HepG2 (cell line): ENCODE measurements around the gene EOLA2. TPM values are rescaled to one million over a fixed set of nuclear protein-coding genes. Genes with fewer than 3 reads are reported as not detected.

Experiments used
- KLF13 ChIP-seq: sonication (generic); formaldehyde crosslinking; IDR thresholded peaks from 2 replicates; pipeline ENCODE4 v1.4.0; 2020; ENCODE audit warnings: mild to moderate bottlenecking, missing genetic modification reagents
- KLF16 ChIP-seq, 2 experiments: sonication (generic) in 1 of 2; formaldehyde crosslinking in 1 of 2; IDR thresholded peaks; 2 replicates each; pipeline versions ENCODE4 v1.6.1 to v1.8.0; 2016 to 2023; ENCODE audit warnings: missing genetic modification reagents in 2 of 2, missing compliant biosample characterization in 1 of 2
- LRRFIP1 ChIP-seq: sonication (generic); formaldehyde crosslinking; conservative IDR thresholded peaks from 2 replicates; pipeline ENCODE4 v1.4.0; 2020; ENCODE audit warnings: missing genetic modification reagents
- MAZ ChIP-seq, 2 experiments: sonication (generic) in 1 of 2; formaldehyde crosslinking in 1 of 2; IDR thresholded peaks; 2 replicates each; pipeline versions ENCODE4 v1.5.0 to v1.6.1; 2012 to 2020; ENCODE audit warnings: low read depth in 2 of 2, mild to moderate bottlenecking in 2 of 2, borderline replicate concordance in 1 of 2, improper control_type of control experiment in 1 of 2, low read length in 1 of 2, missing genetic modification reagents in 1 of 2, moderate library complexity in 1 of 2
- MEF2D ChIP-seq: sonication (generic); formaldehyde crosslinking; IDR thresholded peaks from 2 replicates; pipeline ENCODE4 v1.5.1; 2020; ENCODE audit warnings: mild to moderate bottlenecking, missing genetic modification reagents
- PATZ1 ChIP-seq: sonication (generic); formaldehyde crosslinking; IDR thresholded peaks from 2 replicates; pipeline ENCODE4 v1.4.0; 2020; ENCODE audit warnings: missing genetic modification reagents
- SMAD9 ChIP-seq: sonication (generic); formaldehyde crosslinking; IDR thresholded peaks from 2 replicates; pipeline ENCODE4 v1.5.1; 2020; ENCODE audit warnings: mild to moderate bottlenecking, missing genetic modification reagents
- TCF7 ChIP-seq: sonication (generic); IDR thresholded peaks from 2 replicates; pipeline ENCODE4 v1.6.1; 2016; ENCODE audit warnings: antibody characterized with exemption, low read depth
- TEAD3 ChIP-seq: optimal IDR thresholded peaks from 2 replicates; pipeline ENCODE3; 2016; ENCODE audit warnings: borderline replicate concordance
- ZBTB20 ChIP-seq: sonication (generic); formaldehyde crosslinking; IDR thresholded peaks from 2 replicates; pipeline ENCODE4 v1.8.1; 2023; ENCODE audit warnings: missing genetic modification reagents, low read depth, mild to moderate bottlenecking, borderline replicate concordance
- ZNF253 ChIP-seq: sonication (generic); formaldehyde crosslinking; IDR thresholded peaks from 2 replicates; pipeline ENCODE4 v1.8.0; 2022; ENCODE audit warnings: mild to moderate bottlenecking, missing genetic modification reagents, borderline replicate concordance
- ZNF256 ChIP-seq: sonication (generic); formaldehyde crosslinking; conservative IDR thresholded peaks from 2 replicates; pipeline ENCODE4 v1.4.0; 2020; ENCODE audit warnings: missing genetic modification reagents
- ZNF530 ChIP-seq: sonication (generic); formaldehyde crosslinking; IDR thresholded peaks from 2 replicates; pipeline ENCODE4 v1.5.0; 2020; ENCODE audit warnings: low read depth, mild to moderate bottlenecking, missing genetic modification reagents
- ZNF589 ChIP-seq: sonication (generic); formaldehyde crosslinking; conservative IDR thresholded peaks from 2 replicates; pipeline ENCODE4 v1.8.0; 2022; ENCODE audit warnings: mild to moderate bottlenecking, moderate library complexity, missing genetic modification reagents
- ZNF766 ChIP-seq: sonication (generic); formaldehyde crosslinking; IDR thresholded peaks from 2 replicates; pipeline ENCODE4 v1.5.0; 2020; ENCODE audit warnings: missing genetic modification reagents, borderline replicate concordance
- ZNF878 ChIP-seq: sonication (generic); formaldehyde crosslinking; IDR thresholded peaks from 2 replicates; pipeline ENCODE4 v1.8.1; 2023; ENCODE audit warnings: mild to moderate bottlenecking, missing genetic modification reagents, moderate library complexity
- ZSCAN22 ChIP-seq: sonication (generic); formaldehyde crosslinking; IDR thresholded peaks from 2 replicates; pipeline ENCODE4 v1.4.0; 2020; ENCODE audit warnings: mild to moderate bottlenecking, missing genetic modification reagents
- polyA plus RNA-seq, 8 experiments: library from polyadenylated mRNA; depleted of rRNA in 3 of 8; stranded (reverse) in 7 of 8; unstranded in 1 of 8; fragments of >200 nt; fragmentation: Illumina TruSeq in 4 of 8; extraction: Trizol in 4 of 8; gene quantifications; 2 replicates each; pipeline versions ENCODE4 v1.2.1 to v1.2.3, GENCODE V29; 2011 to 2016; ENCODE audit warnings: low read depth in 4 of 8, missing spikeins in 1 of 8, mixed read lengths in 1 of 8; ENCODE audit not compliant: insufficient read depth in 1 of 8
- total RNA-seq, 5 experiments: library from RNA; depleted of rRNA; stranded (reverse); fragments of >200 nt; fragmentation: Illumina TruSeq; extraction: Trizol; gene quantifications; 2 replicates each; pipeline ENCODE4 v1.2.3, GENCODE V29; 2016; ENCODE audit warnings: low read depth in 1 of 5
- TF ChIP-seq, protein P1 (sequence below): sonication (generic); formaldehyde crosslinking; IDR thresholded peaks from 2 replicates; pipeline ENCODE4 v1.8.0; 2022; ENCODE audit warnings: low read depth, missing genetic modification reagents
- TF ChIP-seq, protein P2 (sequence below): IDR thresholded peaks from 2 replicates; pipeline ENCODE4 v1.4.0; 2020; ENCODE audit warnings: mild to moderate bottlenecking, missing genetic modification reagents

Gene EOLA2
- total and polyA plus RNA-seq, 2 of the 13 experiments (the other 11 are each of a cell fraction or from before 2014, with no cell fraction given) = 20.4 to 22.0 TPM

DNA sequence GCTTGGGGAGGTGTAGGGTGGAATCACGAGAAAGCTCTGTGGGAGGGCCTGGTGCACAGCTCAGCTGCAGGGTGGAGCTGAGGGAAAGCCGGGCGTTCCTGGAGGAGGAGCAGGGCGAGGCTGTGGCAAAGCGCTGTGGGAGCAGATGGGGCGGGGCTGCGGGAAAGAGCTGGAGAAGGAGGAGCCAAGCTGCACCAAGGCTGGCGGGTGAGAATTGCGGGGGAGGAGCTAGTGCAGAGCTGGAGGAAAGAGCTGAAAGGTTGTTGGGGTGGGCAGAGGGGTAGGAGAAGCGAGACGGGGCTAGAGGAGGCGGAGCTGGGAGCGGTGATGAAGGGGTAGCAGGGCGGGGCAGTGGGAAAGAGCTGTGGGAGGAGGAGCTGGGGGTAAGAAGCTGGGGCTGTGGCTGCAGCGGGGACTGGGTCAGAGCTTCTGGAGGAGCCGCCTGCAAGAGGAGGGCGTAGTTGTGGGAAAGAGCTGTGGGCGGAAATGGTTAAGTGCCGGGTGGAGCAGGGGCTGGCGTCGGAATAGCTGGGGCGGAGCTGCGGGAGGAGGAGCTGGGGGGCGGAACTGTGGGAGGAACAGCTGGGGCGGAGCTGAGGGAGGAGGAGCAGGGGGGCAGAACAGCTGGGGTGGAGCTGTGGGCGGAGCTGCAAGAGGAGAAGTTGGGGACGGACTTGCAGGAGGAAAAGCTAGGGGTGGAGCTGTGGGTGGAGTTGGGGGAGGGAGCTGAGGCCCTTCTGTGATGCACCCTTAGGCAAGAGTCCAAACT is 1.8 kb upstream of the EOLA2 start (continued):
- TF ChIP-seq TEAD3 (CRISPR knock-in tag) (no peak), PATZ1 (peak; percentile 48; the same call in 1 of the 2 replicates), ZNF530 (CRISPR knock-in tag) (no peak), ZSCAN22 (CRISPR knock-in tag) (no peak), ZNF256 (CRISPR knock-in tag) (no peak), KLF16 (CRISPR knock-in tag; IDR thresholded peaks at IDR 0.05) (no peak), LRRFIP1 (no peak), MAZ (IDR thresholded peaks at IDR 0.05; ENCODE audit: borderline replicate concordance, low read depth, low read length) (peak; percentile 60), MAZ (CRISPR knock-in tag; IDR thresholded peaks at IDR 0.05; ENCODE audit: low read depth) (no peak), SMAD9 (CRISPR knock-in tag) (no peak), ZNF253 (CRISPR knock-in tag) (no peak), MEF2D (CRISPR knock-in tag) (no peak), ZBTB20 (no peak), KLF13 (CRISPR knock-in tag) (no peak), ZNF589 (CRISPR knock-in tag) (no peak), ZNF878 (CRISPR knock-in tag) (no peak), ZNF766 (no peak), TCF7 (no peak)
- TF ChIP-seq, protein P1, sequence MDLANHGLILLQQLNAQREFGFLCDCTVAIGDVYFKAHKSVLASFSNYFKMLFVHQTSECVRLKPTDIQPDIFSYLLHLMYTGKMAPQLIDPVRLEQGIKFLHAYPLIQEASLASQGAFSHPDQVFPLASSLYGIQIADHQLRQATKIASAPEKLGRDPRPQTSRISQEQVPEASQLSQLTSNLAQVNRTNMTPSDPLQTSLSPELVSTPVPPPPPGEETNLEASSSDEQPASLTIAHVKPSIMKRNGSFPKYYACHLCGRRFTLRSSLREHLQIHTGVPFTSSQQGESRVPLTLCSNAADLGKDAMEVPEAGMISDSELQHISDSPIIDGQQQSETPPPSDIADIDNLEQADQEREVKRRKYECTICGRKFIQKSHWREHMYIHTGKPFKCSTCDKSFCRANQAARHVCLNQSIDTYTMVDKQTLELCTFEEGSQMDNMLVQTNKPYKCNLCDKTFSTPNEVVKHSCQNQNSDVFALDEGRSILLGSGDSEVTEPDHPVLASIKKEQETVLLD (CRISPR knock-in tag) = no peak
- TF ChIP-seq, protein P2, sequence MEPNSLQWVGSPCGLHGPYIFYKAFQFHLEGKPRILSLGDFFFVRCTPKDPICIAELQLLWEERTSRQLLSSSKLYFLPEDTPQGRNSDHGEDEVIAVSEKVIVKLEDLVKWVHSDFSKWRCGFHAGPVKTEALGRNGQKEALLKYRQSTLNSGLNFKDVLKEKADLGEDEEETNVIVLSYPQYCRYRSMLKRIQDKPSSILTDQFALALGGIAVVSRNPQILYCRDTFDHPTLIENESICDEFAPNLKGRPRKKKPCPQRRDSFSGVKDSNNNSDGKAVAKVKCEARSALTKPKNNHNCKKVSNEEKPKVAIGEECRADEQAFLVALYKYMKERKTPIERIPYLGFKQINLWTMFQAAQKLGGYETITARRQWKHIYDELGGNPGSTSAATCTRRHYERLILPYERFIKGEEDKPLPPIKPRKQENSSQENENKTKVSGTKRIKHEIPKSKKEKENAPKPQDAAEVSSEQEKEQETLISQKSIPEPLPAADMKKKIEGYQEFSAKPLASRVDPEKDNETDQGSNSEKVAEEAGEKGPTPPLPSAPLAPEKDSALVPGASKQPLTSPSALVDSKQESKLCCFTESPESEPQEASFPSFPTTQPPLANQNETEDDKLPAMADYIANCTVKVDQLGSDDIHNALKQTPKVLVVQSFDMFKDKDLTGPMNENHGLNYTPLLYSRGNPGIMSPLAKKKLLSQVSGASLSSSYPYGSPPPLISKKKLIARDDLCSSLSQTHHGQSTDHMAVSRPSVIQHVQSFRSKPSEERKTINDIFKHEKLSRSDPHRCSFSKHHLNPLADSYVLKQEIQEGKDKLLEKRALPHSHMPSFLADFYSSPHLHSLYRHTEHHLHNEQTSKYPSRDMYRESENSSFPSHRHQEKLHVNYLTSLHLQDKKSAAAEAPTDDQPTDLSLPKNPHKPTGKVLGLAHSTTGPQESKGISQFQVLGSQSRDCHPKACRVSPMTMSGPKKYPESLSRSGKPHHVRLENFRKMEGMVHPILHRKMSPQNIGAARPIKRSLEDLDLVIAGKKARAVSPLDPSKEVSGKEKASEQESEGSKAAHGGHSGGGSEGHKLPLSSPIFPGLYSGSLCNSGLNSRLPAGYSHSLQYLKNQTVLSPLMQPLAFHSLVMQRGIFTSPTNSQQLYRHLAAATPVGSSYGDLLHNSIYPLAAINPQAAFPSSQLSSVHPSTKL (CRISPR knock-in tag) = no peak
